ENCODE results near the gene IL1RL1. TPM values are rescaled to one million over a fixed set of nuclear protein-coding genes. Genes with fewer than 3 reads are reported as not detected.

Gene IL1RL1
- total RNA-seq, 1 donor from 2014 or later, result 65.8 TPM

- TF ChIP-seq, protein P1, sequence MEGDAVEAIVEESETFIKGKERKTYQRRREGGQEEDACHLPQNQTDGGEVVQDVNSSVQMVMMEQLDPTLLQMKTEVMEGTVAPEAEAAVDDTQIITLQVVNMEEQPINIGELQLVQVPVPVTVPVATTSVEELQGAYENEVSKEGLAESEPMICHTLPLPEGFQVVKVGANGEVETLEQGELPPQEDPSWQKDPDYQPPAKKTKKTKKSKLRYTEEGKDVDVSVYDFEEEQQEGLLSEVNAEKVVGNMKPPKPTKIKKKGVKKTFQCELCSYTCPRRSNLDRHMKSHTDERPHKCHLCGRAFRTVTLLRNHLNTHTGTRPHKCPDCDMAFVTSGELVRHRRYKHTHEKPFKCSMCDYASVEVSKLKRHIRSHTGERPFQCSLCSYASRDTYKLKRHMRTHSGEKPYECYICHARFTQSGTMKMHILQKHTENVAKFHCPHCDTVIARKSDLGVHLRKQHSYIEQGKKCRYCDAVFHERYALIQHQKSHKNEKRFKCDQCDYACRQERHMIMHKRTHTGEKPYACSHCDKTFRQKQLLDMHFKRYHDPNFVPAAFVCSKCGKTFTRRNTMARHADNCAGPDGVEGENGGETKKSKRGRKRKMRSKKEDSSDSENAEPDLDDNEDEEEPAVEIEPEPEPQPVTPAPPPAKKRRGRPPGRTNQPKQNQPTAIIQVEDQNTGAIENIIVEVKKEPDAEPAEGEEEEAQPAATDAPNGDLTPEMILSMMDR (IDR thresholded peaks at IDR 0.05; ENCODE audit: insufficient read depth, low read length, severe bottlenecking), result no peak
- DNase-seq (ENCODE audit: low read depth) (no peak), FAIRE-seq (no peak)
- Histone ChIP-seq H3K4me3 (ENCODE audit: low read depth, low read length) (no peak overlapping the region), H3K27me3 (ENCODE audit: control insufficient read depth, insufficient read depth, low read length) (no peaks in the 10 kb centered on the region), H3K36me3 (ENCODE audit: control insufficient read depth, insufficient read depth, low read length) (no peaks in the 10 kb centered on the region)
These were observed 34.1 kb upstream of the IL1RL1 start for GRCh38 chr2:102277202-102277700.

DNA sequence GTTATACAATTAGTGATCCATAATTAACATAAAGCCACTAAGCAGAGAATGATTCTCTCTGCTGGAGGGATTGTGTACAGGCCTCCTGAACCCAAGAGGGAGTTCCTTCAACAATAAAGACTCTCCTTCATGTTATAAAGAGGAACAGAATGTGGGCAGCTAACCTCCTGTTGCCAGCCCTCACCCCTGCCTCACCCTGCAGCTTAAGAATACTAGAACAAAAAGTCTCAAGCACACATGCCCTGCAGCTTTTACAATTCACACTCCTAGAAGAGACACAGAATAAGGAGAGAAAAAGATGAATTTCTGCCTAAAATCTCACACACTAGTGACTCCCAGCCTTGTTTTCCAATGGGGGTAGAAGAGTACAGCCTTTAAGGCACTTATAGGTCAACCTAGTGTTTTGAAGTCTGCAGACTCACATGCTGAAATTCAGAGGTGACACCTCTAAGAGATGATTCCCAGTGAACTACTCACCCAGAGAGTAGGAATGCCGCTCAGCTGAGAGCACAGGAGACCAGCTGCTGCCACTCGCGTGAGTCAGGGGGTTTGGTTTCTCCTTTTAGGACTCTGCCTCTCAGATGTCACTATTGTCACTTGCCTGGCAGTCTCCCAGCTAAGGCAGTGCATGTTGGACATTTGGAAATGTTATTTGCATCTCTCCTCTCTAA lies 32.5 kb upstream of the IL1RL1 start:
- FAIRE-seq, result no peak
- DNase-seq (ENCODE audit: low read depth), result no peak
- Histone ChIP-seq H3K27me3 (ENCODE audit: control insufficient read depth, insufficient read depth, low read length) (no peaks in the 10 kb centered on the region), H3K36me3 (ENCODE audit: control insufficient read depth, insufficient read depth, low read length) (no peaks in the 10 kb centered on the region), H3K4me3 (ENCODE audit: low read depth, low read length) (no peak overlapping the region)
- TF ChIP-seq, protein P1 (IDR thresholded peaks at IDR 0.05; ENCODE audit: insufficient read depth, low read length, severe bottlenecking), result no peak

GRCh38 chr2:102279391-102279735 lies 32.0 kb upstream of the IL1RL1 start:
- H3K27me3 ChIP-seq (ENCODE audit: control insufficient read depth, insufficient read depth, low read length), result no peaks in the 10 kb centered on the region
- H3K36me3 ChIP-seq (ENCODE audit: control insufficient read depth, insufficient read depth, low read length), result no peaks in the 10 kb centered on the region
- no peak for FAIRE-seq
- no peak overlapping the region for H3K4me3 ChIP-seq (ENCODE audit: low read depth, low read length)
- TF ChIP-seq, protein P1 (IDR thresholded peaks at IDR 0.05; ENCODE audit: insufficient read depth, low read length, severe bottlenecking), result no peak
- DNase-seq (ENCODE audit: low read depth), result no peak

DNA sequence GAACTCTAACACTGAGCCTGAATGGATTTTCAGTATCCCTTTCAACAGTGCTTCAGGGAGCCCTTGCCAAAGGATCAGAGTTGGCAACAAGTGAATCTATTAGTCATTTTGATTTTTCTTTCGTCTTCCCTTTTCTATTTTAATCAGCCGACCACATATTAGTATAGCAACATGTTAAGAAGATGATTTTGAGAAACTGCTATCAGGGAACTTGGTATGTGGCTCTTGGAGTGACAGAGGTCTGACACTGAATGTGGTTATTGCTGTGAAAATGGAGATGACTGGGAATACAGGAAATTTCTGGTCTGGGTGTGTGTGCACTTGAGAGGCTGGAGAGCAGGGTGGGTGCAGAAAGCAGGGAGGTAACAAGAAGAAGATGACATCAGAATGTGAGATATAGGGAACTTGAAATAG lies 28.7 kb upstream of the IL1RL1 start:
- DNase-seq (ENCODE audit: low read depth), result no peak
- no peaks in the 10 kb centered on the region for H3K27me3 ChIP-seq (ENCODE audit: control insufficient read depth, insufficient read depth, low read length)
- FAIRE-seq, result no peak
- no peak overlapping the region for H3K4me3 ChIP-seq (ENCODE audit: low read depth, low read length)
- TF ChIP-seq, protein P1 (IDR thresholded peaks at IDR 0.05; ENCODE audit: insufficient read depth, low read length, severe bottlenecking), result no peak
- H3K36me3 ChIP-seq (ENCODE audit: control insufficient read depth, insufficient read depth, low read length), result no peaks in the 10 kb centered on the region

- DNase-seq (ENCODE audit: low read depth), result no peak
- no peaks in the 10 kb centered on the region for H3K36me3 ChIP-seq (ENCODE audit: control insufficient read depth, insufficient read depth, low read length)
- H3K27me3 ChIP-seq (ENCODE audit: control insufficient read depth, insufficient read depth, low read length), result no peaks in the 10 kb centered on the region
- TF ChIP-seq, protein P1 (IDR thresholded peaks at IDR 0.05; ENCODE audit: insufficient read depth, low read length, severe bottlenecking), result no peak
- H3K4me3 ChIP-seq (ENCODE audit: low read depth, low read length), result no peak overlapping the region
- no peak for FAIRE-seq
These were observed 27.4 kb upstream of the IL1RL1 start for GRCh38 chr2:102283996-102284395.

- Histone ChIP-seq H3K36me3 (ENCODE audit: control insufficient read depth, insufficient read depth, low read length) (no peaks in the 10 kb centered on the region), H3K27me3 (ENCODE audit: control insufficient read depth, insufficient read depth, low read length) (no peaks in the 10 kb centered on the region), H3K4me3 (ENCODE audit: low read depth, low read length) (no peak overlapping the region)
- FAIRE-seq (no peak), DNase-seq (ENCODE audit: low read depth) (no peak)
- TF ChIP-seq, protein P1 (IDR thresholded peaks at IDR 0.05; ENCODE audit: insufficient read depth, low read length, severe bottlenecking), result no peak
These were observed 26.8 kb upstream of the IL1RL1 start for GRCh38 chr2:102284611-102285010.
